Breast epithelium (tissue), 4 donors: ENCODE measurements around the gene APOL4. TPM values are rescaled to one million over a fixed set of nuclear protein-coding genes. Genes with fewer than 3 reads are reported as not detected.
"Not testable (repeated sequence)": the region's sequence is repeated elsewhere in the genome, so short reads cannot be mapped to it uniquely, and the experiment has no call there.

ENCODE experiments used
- DNase-seq, 2 donors: peaks; one replicate each; pipeline ENCODE4 v3.0.0-alpha.2; 2019; ENCODE audit warnings: low spot score in 2 of 2
- H3K27ac ChIP-seq, 2 donors: fragments of 200-600 bp; sonication (generic) in 1 of 2; one replicate each; pipeline ENCODE4 v1.5.1; 2016 to 2019; ENCODE audit warnings: mild to moderate bottlenecking in 1 of 2
- H3K27me3 ChIP-seq, 2 donors: fragments of 200-600 bp; sonication (generic) in 1 of 2; one replicate each; pipeline versions ENCODE4 v1.5.1 to v1.6.0; 2017 to 2019; ENCODE audit warnings: control low read depth in 1 of 2, mild to moderate bottlenecking in 1 of 2
- H3K36me3 ChIP-seq: fragments of 200-600 bp; one replicate; pipeline ENCODE4 v1.5.1; 2019
- H3K4me1 ChIP-seq, 2 donors: fragments of 200-600 bp; sonication (generic); one replicate each; pipeline ENCODE4 v1.5.1; 2016 to 2019; ENCODE audit warnings: control low read depth in 1 of 2
- H3K4me3 ChIP-seq, 3 donors: fragments of 200-600 bp; sonication (generic); 1 replicate in 2 of 3; 2 replicates in 1 of 3; pipeline ENCODE4 v1.5.1; 2016 to 2019; ENCODE audit warnings: mild to moderate bottlenecking in 3 of 3, moderate library complexity in 2 of 3
- H3K9me3 ChIP-seq, 2 donors: fragments of 200-600 bp; sonication (generic) in 1 of 2; one replicate each; pipeline ENCODE4 v1.5.1; 2016 to 2019; ENCODE audit warnings: control low read depth in 1 of 2
- CTCF ChIP-seq, 3 donors: fragments of 450-650 bp; IDR thresholded peaks; one replicate each; pipeline ENCODE4 v1.5.1; 2016 to 2017; ENCODE audit warnings: antibody characterized with exemption in 3 of 3, mild to moderate bottlenecking in 3 of 3, moderate library complexity in 3 of 3
- POLR2A ChIP-seq: fragments of 450-650 bp; IDR thresholded peaks from one replicate; pipeline ENCODE4 v1.6.1; 2016; ENCODE audit warnings: antibody characterized with exemption, mild to moderate bottlenecking, moderate library complexity
- POLR2AphosphoS5 ChIP-seq, 3 donors: sonication (generic); formaldehyde crosslinking; IDR thresholded peaks; one replicate each; pipeline ENCODE4 v1.6.1; 2017; ENCODE audit warnings: antibody characterized with exemption in 3 of 3
- intact Hi-C: fragments of 100-400 bp; cut with DNase I; formaldehyde crosslinking; loops from one replicate; pipeline ENCODE4 v1.15.1; 2023; ENCODE audit warnings: low total_unique reads
- total RNA-seq, 3 donors: library from RNA; depleted of rRNA; stranded (reverse); fragments of >200 nt; gene quantifications; one replicate each; pipeline ENCODE4 v1.1.0, GENCODE V29; 2016

Gene APOL4
- 10 to 100 TPM in 2 of 3 donors, 1 to 10 TPM in 1; 4.9 to 41.3 (median 15.0) TPM for total RNA-seq

GRCh38 chr22:36201630-36202319 is at the start of gene APOL4:
Gene APOL4, minus strand, starts transcription at chr22:36201809. Its CDS starts 75 bp downstream, at chr22:36201734.
- intact Hi-C loops = no loop called here
- H3K9me3 ChIP-seq = no peaks in the 10 kb centered on the region
- H3K4me1 ChIP-seq = no peaks in the 10 kb centered on the region
- H3K4me3 ChIP-seq = peak within 1 kb of the TSS; percentile 23 to 37 (median 24)
- peak within 1 kb of the TSS in 1 of 2 donors; percentile 83 for H3K27ac ChIP-seq
- no peaks in the 10 kb centered on the region for H3K27me3 ChIP-seq
- TF ChIP-seq POLR2AphosphoS5 (IDR thresholded peaks at IDR 0.05) = peak; percentile 61 to 92 (median 84)
- TF ChIP-seq POLR2A = no peak
- no peaks in the 10 kb centered on the region for H3K36me3 ChIP-seq
- peak; percentile 72 to 83 for DNase-seq

GRCh38 chr22:36250292-36250960 is 48.8 kb upstream of the APOL4 start:
- DNase-seq, H3K9me3 ChIP-seq, H3K27me3 ChIP-seq, H3K4me3 ChIP-seq, H3K27ac ChIP-seq, H3K36me3 ChIP-seq, intact Hi-C loops: not testable (repeated sequence)
- peaks cover under 1 to 16% of the 10 kb centered on the region in 2 donors for H3K4me1 ChIP-seq

- H3K4me3 ChIP-seq = no peak overlapping the region
- no peaks in the 10 kb centered on the region for H3K27me3 ChIP-seq
- H3K4me1 ChIP-seq = peaks cover 6 to 13% of the 10 kb centered on the region in 2 donors
- no peak for DNase-seq
- intact Hi-C loops = loop anchor here (5.0 kb wide), 1 partner anchor 1298 kb away; no protein-coding TSS in a partner anchor
- H3K36me3 ChIP-seq = no peaks in the 10 kb centered on the region
- no peak overlapping the region for H3K27ac ChIP-seq
- H3K9me3 ChIP-seq = no peaks in the 10 kb centered on the region
- TF ChIP-seq CTCF (IDR thresholded peaks at IDR 0.05) = no peak
- TF ChIP-seq POLR2A = no peak
- no peak for TF ChIP-seq POLR2AphosphoS5 (IDR thresholded peaks at IDR 0.05)
These were observed 47.6 kb upstream of the APOL4 start for GRCh38 chr22:36249160-36249559.

- DNase-seq = no peak
These were observed 46.3 kb upstream of the APOL4 start for GRCh38 chr22:36247955-36248354.

GRCh38 chr22:36246718-36247117 is 45.1 kb upstream of the APOL4 start:
- Histone ChIP-seq H3K9me3 (no peaks in the 10 kb centered on the region), H3K27me3 (no peaks in the 10 kb centered on the region), H3K36me3 (no peaks in the 10 kb centered on the region), H3K4me1 (peaks cover 6 to 8% of the 10 kb centered on the region in 2 donors), H3K4me3 (no peak overlapping the region), H3K27ac (peak overlapping the region in 1 of 2 donors; percentile 43)
- peak in 1 of 2 donors; percentile 24 for DNase-seq
- no peak for TF ChIP-seq POLR2AphosphoS5 (IDR thresholded peaks at IDR 0.05)
- TF ChIP-seq CTCF (IDR thresholded peaks at IDR 0.05) = no peak
- TF ChIP-seq POLR2A = no peak
- intact Hi-C loops = loop anchor here (5.0 kb wide), 1 partner anchor 1301 kb away; no protein-coding TSS in a partner anchor

More at GRCh38 chr22:36247955-36248354, 46.3 kb upstream of the APOL4 start:
- Histone ChIP-seq H3K4me3 (no peak overlapping the region), H3K9me3 (no peaks in the 10 kb centered on the region), H3K36me3 (no peaks in the 10 kb centered on the region), H3K4me1 (peaks cover 6 to 8% of the 10 kb centered on the region in 2 donors), H3K27me3 (no peaks in the 10 kb centered on the region), H3K27ac (no peak overlapping the region)
- TF ChIP-seq POLR2A = no peak
- no peak for TF ChIP-seq POLR2AphosphoS5 (IDR thresholded peaks at IDR 0.05)
- TF ChIP-seq CTCF (IDR thresholded peaks at IDR 0.05) = no peak
- intact Hi-C loops = loop anchor here (5.0 kb wide), 1 partner anchor 1299 kb away; no protein-coding TSS in a partner anchor
